GM10248 (cell line): ENCODE measurements around the gene DYNLT3.

Experiments
- CTCF ChIA-PET: fragments of 300-600 bp; sonication (Branson Sonifier 250); formaldehyde crosslinking; extraction: SDS; loops from one replicate; lab custom pipeline; 2021; ENCODE audit warnings: antibody characterized with exemption; lab: Yijun Ruan, JAX
- POLR2A ChIA-PET: fragments of 350-650 bp; sonication (Branson Sonifier 250); formaldehyde crosslinking; extraction: SDS; loops from one replicate; lab custom pipeline; 2020; ENCODE audit warnings: antibody characterized with exemption; lab: Yijun Ruan, JAX
- DNase-seq: peaks from one replicate; pipeline ENCODE4 v3.0.0; 2012; ENCODE audit errors: extremely low spot score
- CTCF ChIP-seq: IDR thresholded peaks from 2 replicates; pipeline ENCODE4 v1.5.1; 2012; ENCODE audit warnings: mild to moderate bottlenecking, low read depth; ENCODE audit errors: extremely low read depth, missing control alignments, control extremely low read depth

Gene DYNLT3

GRCh38 chrX:37817579-37817978 is 29.8 kb downstream of the DYNLT3 start:
- ChIA-PET POLR2A (no interaction called here), CTCF (interaction anchor here (1.2 to 1.4 kb wide), 3 partner anchors 8 to 73 kb away, joined by 3 to 8 read pairs (median 5); no protein-coding TSS in a partner anchor)
- no peak for TF ChIP-seq CTCF
- DNase-seq = no peak

GRCh38 chrX:37817176-37817575 is 30.2 kb downstream of the DYNLT3 start:
- CTCF ChIA-PET = interaction anchor here (0.8 to 1.4 kb wide), 4 partner anchors 8 to 510 kb away, joined by 3 to 8 read pairs (median 4); partner anchors contain the start of gene RPGR
- DNase-seq = no peak
- TF ChIP-seq CTCF = no peak
- POLR2A ChIA-PET = no interaction called here

- POLR2A ChIA-PET = no interaction called here
- DNase-seq = no peak
- CTCF ChIA-PET = interaction anchor here (0.8 to 1.4 kb wide), 4 partner anchors 9 to 510 kb away, joined by 3 to 8 read pairs (median 4); partner anchors contain the start of gene RPGR
- no peak for TF ChIP-seq CTCF
Measured at GRCh38 chrX:37816766-37817165, 30.6 kb downstream of the DYNLT3 start.

GRCh38 chrX:37815366-37815765 is 32.0 kb downstream of the DYNLT3 start:
- CTCF ChIA-PET = interaction anchor here (1.3 to 1.4 kb wide), 3 partner anchors 9 to 70 kb away, joined by 3 to 6 read pairs (median 5); no protein-coding TSS in a partner anchor
- DNase-seq = no peak
- POLR2A ChIA-PET = no interaction called here
- no peak for TF ChIP-seq CTCF

- CTCF ChIA-PET = interaction anchor here (1.1 kb wide), 1 partner anchor 10 kb away, joined by 3 read pairs; no protein-coding TSS in a partner anchor
Measured at GRCh38 chrX:37813570-37813969, 33.8 kb downstream of the DYNLT3 start.

GRCh38 chrX:37812110-37812509 is 35.3 kb downstream of the DYNLT3 start:
- POLR2A ChIA-PET = no interaction called here
- no peak for DNase-seq
- CTCF ChIA-PET = interaction anchor here (0.7 kb wide), 1 partner anchor 21 kb away, joined by 3 read pairs; no protein-coding TSS in a partner anchor
- TF ChIP-seq CTCF = no peak

More at GRCh38 chrX:37813570-37813969, 33.8 kb downstream of the DYNLT3 start:
- TF ChIP-seq CTCF = no peak
- no peak for DNase-seq
- POLR2A ChIA-PET = no interaction called here
